Measurements from ENCODE around the gene FAM24A.

FAM24A gene

DNA sequence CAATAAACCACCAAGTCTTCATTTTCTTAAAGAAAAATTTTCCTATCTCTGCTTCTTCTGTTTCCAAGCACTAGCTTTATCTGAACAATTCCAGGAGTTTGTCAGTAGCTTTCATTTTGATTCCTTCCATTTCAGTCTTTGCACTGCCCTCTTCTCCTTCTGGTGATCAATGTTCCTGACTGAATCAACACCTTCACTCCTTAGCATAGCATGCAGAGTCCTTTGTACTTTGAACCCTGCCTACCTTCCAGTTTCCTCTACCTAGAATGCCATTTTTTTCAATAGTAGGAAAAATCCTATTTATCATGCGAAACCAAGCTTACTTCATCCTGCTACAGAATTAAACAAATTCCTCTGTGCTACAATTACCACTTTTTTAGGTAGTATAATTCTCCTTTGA is 45.5 kb downstream of the FAM24A start:
- Mint-ChIP-seq H3K4me3 (no peak overlapping the region), H3K27me3 (no peaks in the 10 kb centered on the region), H3K4me1 (peaks cover 16% of the 10 kb centered on the region), H3K36me3 (no peaks in the 10 kb centered on the region), H3K9me3 (no peaks in the 10 kb centered on the region), H3K27ac (no peak overlapping the region)
- DNase-seq (ENCODE audit: low spot score in 2 of 2) (no peak), ATAC-seq (ENCODE audit: low read depth) (no peak)

DNA sequence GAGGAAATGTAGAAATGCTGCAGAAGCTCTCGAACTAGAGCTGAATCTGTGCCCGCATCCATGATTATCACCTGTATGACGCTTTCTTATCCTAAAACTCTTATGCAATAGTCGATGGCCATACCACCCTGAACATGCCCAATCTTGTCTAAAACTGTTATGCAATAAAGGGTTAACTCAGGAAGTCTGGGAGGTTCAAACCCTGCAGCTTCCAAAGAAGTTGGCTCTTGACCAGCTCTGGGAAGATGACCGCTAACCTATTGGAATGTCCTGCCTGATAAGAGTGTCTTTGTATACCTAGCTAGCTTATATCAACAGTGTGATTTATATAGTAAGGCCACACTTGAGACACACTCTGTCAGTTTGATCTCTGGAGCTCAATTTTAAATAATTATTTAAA is 47.1 kb downstream of the FAM24A start:
- Mint-ChIP-seq H3K27ac (no peak overlapping the region), H3K36me3 (peaks cover 4% of the 10 kb centered on the region), H3K9me3 (no peaks in the 10 kb centered on the region), H3K4me3 (no peak overlapping the region), H3K27me3 (peaks cover 3% of the 10 kb centered on the region), H3K4me1 (peaks cover 15% of the 10 kb centered on the region)
- no peak for ATAC-seq (ENCODE audit: low read depth)
- no peak for DNase-seq (ENCODE audit: low spot score in 2 of 2)

DNA sequence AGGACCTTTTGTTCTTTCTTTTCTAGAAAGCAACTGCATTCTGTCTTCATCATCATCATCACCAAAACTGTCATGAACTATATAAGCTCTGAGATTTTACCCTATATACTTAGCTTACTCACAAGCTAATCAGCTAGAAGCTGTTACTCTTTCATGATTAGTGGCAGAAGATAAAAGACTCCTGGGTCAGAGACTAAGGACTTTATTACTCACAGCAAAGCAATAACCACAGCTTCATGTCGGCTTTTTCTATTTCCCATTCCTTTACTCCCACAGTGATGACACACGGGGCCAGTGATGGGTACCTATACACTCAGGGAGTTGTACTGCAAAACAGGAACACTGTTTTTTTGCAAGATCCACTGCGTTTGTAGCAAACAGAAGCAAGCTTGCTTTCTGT is 52.0 kb downstream of the FAM24A start:
- Mint-ChIP-seq H3K4me1 (peaks cover 1% of the 10 kb centered on the region), H3K27me3 (peaks cover 4% of the 10 kb centered on the region), H3K4me3 (no peak overlapping the region), H3K9me3 (peaks cover 7% of the 10 kb centered on the region), H3K27ac (no peak overlapping the region), H3K36me3 (peaks cover 15% of the 10 kb centered on the region)
- DNase-seq (ENCODE audit: low spot score in 2 of 2) (no peak), ATAC-seq (ENCODE audit: low read depth) (no peak)

Data from memory B cell (primary cell).